Tibial nerve (tissue), 4 donors: ENCODE data around the gene CEP250. TPM values are rescaled to one million over a fixed set of nuclear protein-coding genes. Genes with fewer than 3 reads are reported as not detected.

Source experiments
- DNase-seq, 2 donors: peaks; one replicate each; pipeline ENCODE4 v3.0.0-alpha.2; 2019; ENCODE audit warnings: low spot score in 2 of 2
- H3K27ac ChIP-seq, 4 donors: fragments of 200-600 bp; sonication (generic) in 3 of 4; one replicate each; pipeline ENCODE4 v1.5.1; 2017 to 2019; ENCODE audit warnings: mild to moderate bottlenecking in 1 of 4
- H3K27me3 ChIP-seq, 2 donors: fragments of 200-600 bp; sonication (generic) in 1 of 2; one replicate each; pipeline versions ENCODE4 v1.5.1 to v1.6.0; 2017 to 2019
- H3K36me3 ChIP-seq, 3 donors: fragments of 200-600 bp; sonication (generic); one replicate each; pipeline ENCODE4 v1.5.1; 2018 to 2019
- H3K4me1 ChIP-seq, 4 donors: fragments of 200-600 bp; sonication (generic) in 3 of 4; one replicate each; pipeline ENCODE4 v1.5.1; 2017 to 2019
- H3K4me3 ChIP-seq, 4 donors: fragments of 200-600 bp; sonication (generic) in 3 of 4; one replicate each; pipeline ENCODE4 v1.5.1; 2017 to 2019; ENCODE audit warnings: mild to moderate bottlenecking in 1 of 4, moderate library complexity in 1 of 4
- H3K9me3 ChIP-seq, 4 donors: fragments of 200-600 bp; sonication (generic) in 3 of 4; one replicate each; pipeline ENCODE4 v1.5.1; 2017 to 2019
- CTCF ChIP-seq, 5 experiments: fragments of 200-600 bp in 3 of 5; fragments of 450-650 bp in 2 of 5; sonication (generic) in 3 of 5; IDR thresholded peaks; one replicate each; pipeline ENCODE4 v1.5.1; 2016 to 2019; ENCODE audit warnings: antibody characterized with exemption in 5 of 5, mild to moderate bottlenecking in 3 of 5, moderate library complexity in 2 of 5
- EP300 ChIP-seq, 2 donors: sonication (generic); formaldehyde crosslinking; IDR thresholded peaks; one replicate each; pipeline ENCODE4 v1.6.1; 2017; ENCODE audit warnings: antibody characterized with exemption in 2 of 2, mild to moderate bottlenecking in 1 of 2
- POLR2A ChIP-seq, 2 donors: fragments of 450-650 bp; IDR thresholded peaks; one replicate each; pipeline ENCODE4 v1.6.1; 2017; ENCODE audit warnings: antibody characterized with exemption in 2 of 2, mild to moderate bottlenecking in 2 of 2, moderate library complexity in 2 of 2
- WGBS, 2 donors: methylation state at CpG; one replicate each; pipeline ENCODE4 v1.1.5; 2018; 5-methylcytosine and 5-hydroxymethylcytosine counted together
- total RNA-seq, 4 donors: library from RNA; depleted of rRNA; stranded (reverse); fragments of >200 nt; gene quantifications; one replicate each; pipeline ENCODE4 v1.1.0, GENCODE V29; 2016

CEP250 gene
- total RNA-seq, 4 donors from 2014 or later, result 12.5 to 41.1 (median 29.9) TPM

GRCh38 chr20:35497780-35498189 lies 42.4 kb downstream of the CEP250 start:
- Histone ChIP-seq H3K27ac (no peak overlapping the region), H3K4me3 (no peak overlapping the region), H3K9me3 (no peaks in the 10 kb centered on the region), H3K27me3 (no peaks in the 10 kb centered on the region), H3K4me1 (no peaks in the 10 kb centered on the region), H3K36me3 (peaks cover 0 to 100% (median 40%) of the 10 kb centered on the region in 3 donors)
- TF ChIP-seq POLR2A (IDR thresholded peaks at IDR 0.05) (no peak), EP300 (IDR thresholded peaks at IDR 0.05) (no peak), CTCF (IDR thresholded peaks at IDR 0.05) (no peak)
- DNase-seq, result peak; percentile 24 to 46
- 77 to 87% methylated on average over 8 to 9 of the region's 9 CpGs for WGBS, 2 donors

DNA sequence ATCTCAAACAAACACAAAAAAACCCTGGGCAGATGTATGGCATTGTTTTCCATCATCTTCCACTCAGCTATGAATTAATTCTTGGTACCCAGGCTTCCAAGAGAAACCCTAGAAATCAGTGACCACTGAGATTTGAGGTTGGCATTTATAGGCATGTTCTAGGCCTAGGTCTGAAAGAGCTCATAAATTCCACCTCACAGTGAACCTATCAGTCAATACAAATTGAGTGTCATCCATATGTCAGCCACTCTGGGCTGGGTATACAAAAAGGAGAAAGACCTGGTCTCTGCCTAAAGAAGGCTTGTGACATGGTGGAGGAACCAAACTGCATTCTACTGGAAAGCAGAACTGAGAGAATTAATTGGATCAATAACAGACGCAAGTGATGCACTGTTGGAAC lies 43.9 kb downstream of the CEP250 start:
- no peaks in the 10 kb centered on the region for H3K27me3 ChIP-seq
- TF ChIP-seq EP300 (IDR thresholded peaks at IDR 0.05) (no peak), CTCF (IDR thresholded peaks at IDR 0.05) (no peak), POLR2A (IDR thresholded peaks at IDR 0.05) (no peak)
- peaks cover 0 to 100% (median 49%) of the 10 kb centered on the region in 3 donors for H3K36me3 ChIP-seq
- 80 to 86% methylated on average over 1 of the region's 1 CpG for WGBS, 2 donors
- H3K27ac ChIP-seq, result no peak overlapping the region
- no peak overlapping the region for H3K4me3 ChIP-seq
- H3K4me1 ChIP-seq, result no peaks in the 10 kb centered on the region
- DNase-seq, result no peak
- H3K9me3 ChIP-seq, result no peaks in the 10 kb centered on the region

DNA sequence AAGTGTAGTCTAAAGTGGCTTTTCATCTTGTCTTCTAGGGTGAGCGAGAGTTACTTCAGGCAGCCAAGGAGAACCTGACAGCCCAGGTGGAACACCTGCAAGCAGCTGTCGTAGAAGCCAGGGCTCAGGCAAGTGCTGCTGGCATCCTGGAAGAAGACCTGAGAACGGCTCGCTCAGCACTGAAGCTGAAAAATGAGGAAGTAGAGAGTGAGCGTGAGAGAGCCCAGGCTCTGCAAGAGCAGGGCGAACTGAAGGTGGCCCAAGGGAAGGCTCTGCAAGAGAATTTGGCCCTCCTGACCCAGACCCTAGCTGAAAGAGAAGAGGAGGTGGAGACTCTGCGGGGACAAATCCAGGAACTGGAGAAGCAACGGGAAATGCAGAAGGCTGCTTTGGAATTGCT lies 47.0 kb downstream of the CEP250 start:
- H3K4me1 ChIP-seq, result no peaks in the 10 kb centered on the region
- H3K9me3 ChIP-seq, result no peaks in the 10 kb centered on the region
- no peaks in the 10 kb centered on the region for H3K27me3 ChIP-seq
- no peak overlapping the region for H3K27ac ChIP-seq
- DNase-seq, result no peak
- peaks cover 0 to 99% (median 32%) of the 10 kb centered on the region in 3 donors for H3K36me3 ChIP-seq
- WGBS, 2 donors, result 76 to 83% methylated on average over 8 of the region's 8 CpGs
- no peak overlapping the region for H3K4me3 ChIP-seq
- no peak for TF ChIP-seq CTCF (IDR thresholded peaks at IDR 0.05)
- no peak for TF ChIP-seq EP300 (IDR thresholded peaks at IDR 0.05)
- TF ChIP-seq POLR2A (IDR thresholded peaks at IDR 0.05), result no peak

GRCh38 chr20:35503281-35503680 lies 47.9 kb downstream of the CEP250 start:
- DNase-seq, result no peak
- 94 to 95% methylated on average over 10 of the region's 10 CpGs for WGBS, 2 donors
- H3K36me3 ChIP-seq, result peaks cover 0 to 99% (median 33%) of the 10 kb centered on the region in 3 donors
- no peaks in the 10 kb centered on the region for H3K9me3 ChIP-seq
- H3K27me3 ChIP-seq, result no peaks in the 10 kb centered on the region
- H3K27ac ChIP-seq, result no peak overlapping the region
- no peak for TF ChIP-seq CTCF (IDR thresholded peaks at IDR 0.05)
- TF ChIP-seq POLR2A (IDR thresholded peaks at IDR 0.05), result no peak
- no peak for TF ChIP-seq EP300 (IDR thresholded peaks at IDR 0.05)
- no peak overlapping the region for H3K4me3 ChIP-seq
- no peaks in the 10 kb centered on the region for H3K4me1 ChIP-seq

GRCh38 chr20:35503841-35504561 lies 48.6 kb downstream of the CEP250 start:
- Histone ChIP-seq H3K36me3 (peaks cover 0 to 99% (median 38%) of the 10 kb centered on the region in 3 donors), H3K4me3 (no peak overlapping the region), H3K9me3 (no peaks in the 10 kb centered on the region), H3K27ac (no peak overlapping the region), H3K4me1 (no peaks in the 10 kb centered on the region), H3K27me3 (no peaks in the 10 kb centered on the region)
- 71 to 84% methylated on average over 13 to 16 of the region's 16 CpGs for WGBS, 2 donors
- DNase-seq, result no peak
- TF ChIP-seq EP300 (IDR thresholded peaks at IDR 0.05) (no peak), POLR2A (IDR thresholded peaks at IDR 0.05) (no peak), CTCF (IDR thresholded peaks at IDR 0.05) (no peak)
